Common myeloid progenitor, CD34-positive (primary cell): ENCODE data around the gene EFCAB6.

Experiments used
- CTCF ChIA-PET: fragments of 350-600 bp; sonication (Branson Sonifier 250); formaldehyde crosslinking; loops from one replicate; lab custom pipeline; 2021; ENCODE audit warnings: antibody characterized with exemption; lab: Charles Lee
- POLR2A ChIA-PET: fragments of 350-600 bp; sonication (Branson Sonifier 250); formaldehyde crosslinking; loops from one replicate; lab custom pipeline; 2021; ENCODE audit warnings: antibody characterized with exemption; lab: Charles Lee
- DNase-seq, 3 donors: peaks; one replicate each; pipeline versions ENCODE4 v3.0.0 to v3.0.0-alpha.2; 2013
- H3K27ac ChIP-seq, 2 experiments: 1 replicate in 1 of 2; 2 replicates in 1 of 2; pipeline ENCODE4 v1.7.0; 2013; ENCODE audit warnings: inconsistent platforms in 2 of 2, low read length in 2 of 2, mild to moderate bottlenecking in 2 of 2, low read depth in 1 of 2, moderate library complexity in 1 of 2; ENCODE audit not compliant: severe bottlenecking in 2 of 2, insufficient read depth in 1 of 2, poor library complexity in 1 of 2
- H3K27me3 ChIP-seq, 5 experiments: replicated peaks in 2 of 5; 1 replicate in 3 of 5; 2 replicates in 2 of 5; pipeline versions ENCODE4 v1.6.1 to v1.7.0; 2013; ENCODE audit warnings: low read length in 4 of 5, mild to moderate bottlenecking in 2 of 5, moderate library complexity in 2 of 5, inconsistent platforms in 1 of 5; ENCODE audit not compliant: insufficient read depth in 5 of 5, control insufficient read depth in 4 of 5
- H3K36me3 ChIP-seq, 4 experiments: 1 replicate in 2 of 4; 2 replicates in 2 of 4; pipeline versions ENCODE4 v1.6.1 to v1.7.0; 2013; ENCODE audit warnings: low read length in 3 of 4, control low read depth in 1 of 4, mild to moderate bottlenecking in 1 of 4; ENCODE audit not compliant: control insufficient read depth in 4 of 4, insufficient read depth in 4 of 4
- H3K4me1 ChIP-seq, 4 experiments: 1 replicate in 3 of 4; 2 replicates in 1 of 4; pipeline versions ENCODE4 v1.6.1 to v1.7.1; 2013; ENCODE audit warnings: low read length in 3 of 4, mild to moderate bottlenecking in 3 of 4, control low read depth in 1 of 4, inconsistent platforms in 1 of 4, moderate library complexity in 1 of 4; ENCODE audit not compliant: control insufficient read depth in 4 of 4, insufficient read depth in 4 of 4; ENCODE audit errors: control extremely low read depth in 1 of 4
- H3K4me3 ChIP-seq, 7 experiments: 1 replicate in 4 of 7; 2 replicates in 3 of 7; pipeline versions ENCODE4 v1.5.1 to v1.7.0; 2013; ENCODE audit warnings: mild to moderate bottlenecking in 7 of 7, low read length in 6 of 7, moderate library complexity in 6 of 7, inconsistent platforms in 2 of 7, low read depth in 2 of 7, control low read depth in 1 of 7; ENCODE audit not compliant: insufficient read depth in 4 of 7, control insufficient read depth in 1 of 7; ENCODE audit errors: extremely low read depth in 1 of 7
- H3K9me3 ChIP-seq, 5 experiments: 1 replicate in 4 of 5; 2 replicates in 1 of 5; pipeline versions ENCODE4 v1.6.1 to v1.7.1; 2013; ENCODE audit warnings: low read length in 4 of 5, mild to moderate bottlenecking in 2 of 5, inconsistent platforms in 1 of 5, low read depth in 1 of 5, moderate library complexity in 1 of 5; ENCODE audit not compliant: control insufficient read depth in 4 of 5, insufficient read depth in 2 of 5; ENCODE audit errors: control extremely low read depth in 1 of 5
- WGBS: methylation state at CpG from one replicate; pipeline ENCODE4 v1.1.5; 2013; ENCODE audit not compliant: insufficient coverage; 5-methylcytosine and 5-hydroxymethylcytosine counted together

EFCAB6 gene

GRCh38 chr22:43840851-43841250 lies 28.7 kb upstream of the EFCAB6 start:
- Histone ChIP-seq H3K9me3 (no peaks in the 10 kb centered on the region), H3K36me3 (no peaks in the 10 kb centered on the region), H3K27ac (no peak overlapping the region), H3K4me3 (no peak overlapping the region), H3K4me1 (peaks cover 0 to 3% (median 0%) of the 10 kb centered on the region in 4 experiments), H3K27me3 (peaks cover 0 to 2% (median 0%) of the 10 kb centered on the region in 5 experiments)
- DNase-seq: no peak
- ChIA-PET CTCF (no interaction called here), POLR2A (no interaction called here)
- WGBS: 96% methylated on average over 15 of the region's 16 CpGs

- no peak for DNase-seq
- Histone ChIP-seq H3K27me3 (peaks cover 0 to 6% (median 0%) of the 10 kb centered on the region in 5 experiments), H3K27ac (no peak overlapping the region), H3K4me3 (no peak overlapping the region), H3K36me3 (no peaks in the 10 kb centered on the region), H3K9me3 (no peaks in the 10 kb centered on the region), H3K4me1 (peaks cover 0 to 3% (median 0%) of the 10 kb centered on the region in 4 experiments)
- ChIA-PET CTCF (no interaction called here), POLR2A (no interaction called here)
- WGBS: 97% methylated on average over 13 of the region's 13 CpGs
These were observed 28.3 kb upstream of the EFCAB6 start for GRCh38 chr22:43840431-43840830.

GRCh38 chr22:43839781-43840180 lies 27.7 kb upstream of the EFCAB6 start:
- POLR2A ChIA-PET: no interaction called here
- no peak for DNase-seq

GRCh38 chr22:43838571-43839307 lies 26.6 kb upstream of the EFCAB6 start:
- H3K27ac ChIP-seq: no peak overlapping the region
- DNase-seq: no peak

More at GRCh38 chr22:43839781-43840180, 27.7 kb upstream of the EFCAB6 start:
- no peak overlapping the region for H3K27ac ChIP-seq
- no peaks in the 10 kb centered on the region for H3K9me3 ChIP-seq
- 56% methylated on average over 6 of the region's 8 CpGs for WGBS
- peaks cover 0 to 3% (median 0%) of the 10 kb centered on the region in 4 experiments for H3K4me1 ChIP-seq
- H3K4me3 ChIP-seq: no peak overlapping the region
- H3K27me3 ChIP-seq: peaks cover 0 to 12% (median 0%) of the 10 kb centered on the region in 5 experiments
- CTCF ChIA-PET: no interaction called here
- H3K36me3 ChIP-seq: no peaks in the 10 kb centered on the region

GRCh38 chr22:43838161-43838560 lies 26.1 kb upstream of the EFCAB6 start:
- ChIA-PET POLR2A (no interaction called here), CTCF (interaction anchor here (1.1 kb wide), 1 partner anchor 11 kb away, joined by 4 read pairs; no protein-coding TSS in a partner anchor)
- DNase-seq: no peak
- 95% methylated on average over 8 of the region's 10 CpGs for WGBS
- no peaks in the 10 kb centered on the region for H3K36me3 ChIP-seq
- H3K4me3 ChIP-seq: no peak overlapping the region
- no peak overlapping the region for H3K27ac ChIP-seq
- H3K4me1 ChIP-seq: peaks cover 0 to 3% (median 0%) of the 10 kb centered on the region in 4 experiments
- H3K9me3 ChIP-seq: no peaks in the 10 kb centered on the region
- peaks cover 0 to 20% (median 0%) of the 10 kb centered on the region in 5 experiments for H3K27me3 ChIP-seq

More at GRCh38 chr22:43838571-43839307, 26.6 kb upstream of the EFCAB6 start:
- H3K36me3 ChIP-seq: no peaks in the 10 kb centered on the region
- POLR2A ChIA-PET: no interaction called here
- 97% methylated on average over 24 of the region's 25 CpGs for WGBS
- peaks cover 0 to 15% (median 0%) of the 10 kb centered on the region in 5 experiments for H3K27me3 ChIP-seq
- H3K4me1 ChIP-seq: peaks cover 0 to 3% (median 0%) of the 10 kb centered on the region in 4 experiments
- H3K9me3 ChIP-seq: no peaks in the 10 kb centered on the region
- CTCF ChIA-PET: interaction anchor here (1.1 kb wide), 1 partner anchor 12 kb away, joined by 4 read pairs; no protein-coding TSS in a partner anchor
- H3K4me3 ChIP-seq: no peak overlapping the region

GRCh38 chr22:43837666-43838065 lies 25.6 kb upstream of the EFCAB6 start:
- Histone ChIP-seq H3K4me1 (peaks cover 0 to 3% (median 0%) of the 10 kb centered on the region in 4 experiments), H3K27me3 (peaks cover 0 to 20% (median 0%) of the 10 kb centered on the region in 5 experiments), H3K9me3 (no peaks in the 10 kb centered on the region), H3K36me3 (no peaks in the 10 kb centered on the region), H3K4me3 (no peak overlapping the region), H3K27ac (no peak overlapping the region)
- ChIA-PET CTCF (interaction anchor here (1.1 kb wide), 1 partner anchor 11 kb away, joined by 4 read pairs; no protein-coding TSS in a partner anchor), POLR2A (no interaction called here)
- WGBS: 89% methylated on average over 3 of the region's 9 CpGs
- DNase-seq: peak in 2 of 3 donors; percentile 26 to 41

GRCh38 chr22:43835736-43836135 lies 23.6 kb upstream of the EFCAB6 start:
- H3K4me3 ChIP-seq: no peak overlapping the region
- CTCF ChIA-PET: no interaction called here
- POLR2A ChIA-PET: no interaction called here

More at GRCh38 chr22:43835736-43836135, 23.6 kb upstream of the EFCAB6 start:
- H3K9me3 ChIP-seq: no peaks in the 10 kb centered on the region
- DNase-seq: no peak
- no peak overlapping the region for H3K27ac ChIP-seq
- WGBS: 97% methylated on average over 11 of the region's 13 CpGs
- H3K27me3 ChIP-seq: peaks cover 0 to 20% (median 0%) of the 10 kb centered on the region in 5 experiments
- H3K36me3 ChIP-seq: no peaks in the 10 kb centered on the region
- H3K4me1 ChIP-seq: peaks cover 0 to 3% (median 0%) of the 10 kb centered on the region in 4 experiments
